OCI-LY3 (cell line): Measurements from ENCODE around the gene DLX2.

Experiments
- EZH2phosphoT487 ChIP-seq: fragments of 200-600 bp; shearing (Covaris generic); IDR thresholded peaks from 2 replicates; pipeline ENCODE4 v1.6.1; 2018; ENCODE audit warnings: antibody characterized with exemption, mixed run types, low read depth
- TF ChIP-seq, protein P1 (sequence below): fragments of 200-600, 300-600 bp; sonication (generic); IDR thresholded peaks from 2 replicates; pipeline ENCODE4 v1.5.1; 2014; ENCODE audit warnings: antibody characterized with exemption, low read length, low read depth

- TF ChIP-seq, protein P1, sequence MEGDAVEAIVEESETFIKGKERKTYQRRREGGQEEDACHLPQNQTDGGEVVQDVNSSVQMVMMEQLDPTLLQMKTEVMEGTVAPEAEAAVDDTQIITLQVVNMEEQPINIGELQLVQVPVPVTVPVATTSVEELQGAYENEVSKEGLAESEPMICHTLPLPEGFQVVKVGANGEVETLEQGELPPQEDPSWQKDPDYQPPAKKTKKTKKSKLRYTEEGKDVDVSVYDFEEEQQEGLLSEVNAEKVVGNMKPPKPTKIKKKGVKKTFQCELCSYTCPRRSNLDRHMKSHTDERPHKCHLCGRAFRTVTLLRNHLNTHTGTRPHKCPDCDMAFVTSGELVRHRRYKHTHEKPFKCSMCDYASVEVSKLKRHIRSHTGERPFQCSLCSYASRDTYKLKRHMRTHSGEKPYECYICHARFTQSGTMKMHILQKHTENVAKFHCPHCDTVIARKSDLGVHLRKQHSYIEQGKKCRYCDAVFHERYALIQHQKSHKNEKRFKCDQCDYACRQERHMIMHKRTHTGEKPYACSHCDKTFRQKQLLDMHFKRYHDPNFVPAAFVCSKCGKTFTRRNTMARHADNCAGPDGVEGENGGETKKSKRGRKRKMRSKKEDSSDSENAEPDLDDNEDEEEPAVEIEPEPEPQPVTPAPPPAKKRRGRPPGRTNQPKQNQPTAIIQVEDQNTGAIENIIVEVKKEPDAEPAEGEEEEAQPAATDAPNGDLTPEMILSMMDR, result no peak
- no peak for TF ChIP-seq EZH2phosphoT487
Measured at GRCh38 chr2:172058660-172059059, 44.0 kb downstream of the DLX2 start.
